ENCODE results near the gene TMEM40.
A peak's percentile ranks its signal among the peaks of the same experiment; 100 is the strongest.

The TMEM40 gene

DNA sequence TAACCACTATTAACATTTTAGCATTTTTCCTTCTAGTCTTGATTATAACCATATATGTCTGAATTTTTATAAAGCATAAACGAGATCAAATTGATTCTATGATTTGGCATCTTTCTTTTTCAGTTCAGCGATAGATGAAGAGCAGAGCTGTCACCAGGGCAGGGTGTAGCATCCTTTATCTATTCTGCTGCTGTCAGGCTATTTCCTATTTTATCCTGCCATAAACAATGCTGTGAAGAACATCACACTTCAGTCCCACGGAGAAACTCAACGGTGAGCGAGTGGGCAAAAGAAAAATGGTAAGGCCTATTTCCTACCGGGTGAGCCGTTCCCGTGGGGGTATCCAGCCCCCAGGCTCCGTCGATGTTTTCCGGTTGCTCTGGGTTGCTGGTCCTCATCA, 15.5 kb downstream of the TMEM40 start:
- Histone ChIP-seq H3K4me2 (ENCODE audit: low read length, poor library complexity, severe bottlenecking) (no peak overlapping the region), H2AK5ac (ENCODE audit: low read length, severe bottlenecking) (no peak overlapping the region), H3K14ac (ENCODE audit: low read length in 2 of 2) (no peak overlapping the region), H3K4me1 (ENCODE audit: control insufficient read depth, insufficient read depth, low read depth, low read length) (no peaks in the 10 kb centered on the region), H2BK120ac (ENCODE audit: low read depth, low read length) (no peak overlapping the region), H3K27me3 (ENCODE audit: control insufficient read depth in 1 of 2, insufficient read depth in 1 of 2, low read length in 2 of 2) (peaks cover 0 to 50% of the 10 kb centered on the region in 2 experiments), H3K9me3 (ENCODE audit: control insufficient read depth, low read length) (no peaks in the 10 kb centered on the region), H3K27ac (ENCODE audit: low read length, poor library complexity, severe bottlenecking) (no peak overlapping the region), H4K8ac (ENCODE audit: low read length) (no peak overlapping the region), H2AFZ (ENCODE audit: low read depth, low read length) (no peak overlapping the region), H2BK15ac (ENCODE audit: low read depth, poor library complexity, severe bottlenecking) (no peak overlapping the region), H3K79me1 (replicated peaks; ENCODE audit: low read length, poor library complexity, severe bottlenecking) (no peaks in the 10 kb centered on the region), H3K4me3 (ENCODE audit: insufficient read depth in 1 of 2, low read depth in 1 of 2, low read length in 2 of 2) (no peak overlapping the region), H2BK5ac (ENCODE audit: low read depth, low read length, poor library complexity, severe bottlenecking) (no peak overlapping the region), H3K36me3 (ENCODE audit: control insufficient read depth in 1 of 2, insufficient read depth in 2 of 2, low read depth in 1 of 2, low read length in 2 of 2) (no peaks in the 10 kb centered on the region), H3K9ac (ENCODE audit: low read length) (no peak overlapping the region), H4K91ac (ENCODE audit: low read length) (no peak overlapping the region), H2BK12ac (ENCODE audit: low read length in 2 of 2) (no peak overlapping the region), H3K4ac (ENCODE audit: low read depth in 1 of 2, low read length in 2 of 2) (no peak overlapping the region), H3K18ac (ENCODE audit: low read depth in 1 of 2, low read length in 2 of 2) (no peak overlapping the region), H3K23ac (ENCODE audit: low read length in 2 of 2) (no peak overlapping the region)
- WGBS = 89% methylated on average over 11 of the region's 11 CpGs
- no peak for DNase-seq

GRCh38 chr3:12742330-12743107, 16.5 kb downstream of the TMEM40 start:
- H2BK5ac ChIP-seq (ENCODE audit: low read depth, low read length, poor library complexity, severe bottlenecking) = no peak overlapping the region
- no peak overlapping the region for H2BK120ac ChIP-seq (ENCODE audit: low read depth, low read length)
- H4K91ac ChIP-seq (ENCODE audit: low read length) = peak overlapping the region; percentile 54
- 80% methylated on average over 5 of the region's 5 CpGs for WGBS
- no peak overlapping the region for H2AFZ ChIP-seq (ENCODE audit: low read depth, low read length)
- H3K23ac ChIP-seq (ENCODE audit: low read length in 2 of 2) = no peak overlapping the region
- no peak overlapping the region for H3K9ac ChIP-seq (ENCODE audit: low read length)
- H2BK15ac ChIP-seq (ENCODE audit: low read depth, poor library complexity, severe bottlenecking) = no peak overlapping the region
- H4K8ac ChIP-seq (ENCODE audit: low read length) = no peak overlapping the region
- no peak overlapping the region for H3K18ac ChIP-seq (ENCODE audit: low read depth in 1 of 2, low read length in 2 of 2)
- no peak overlapping the region for H2AK5ac ChIP-seq (ENCODE audit: low read length, severe bottlenecking)
- no peaks in the 10 kb centered on the region for H3K79me1 ChIP-seq (replicated peaks; ENCODE audit: low read length, poor library complexity, severe bottlenecking)
- no peak overlapping the region for H3K4ac ChIP-seq (ENCODE audit: low read depth in 1 of 2, low read length in 2 of 2)
- H3K4me1 ChIP-seq (ENCODE audit: control insufficient read depth, insufficient read depth, low read depth, low read length) = no peaks in the 10 kb centered on the region
- no peak overlapping the region for H3K27ac ChIP-seq (ENCODE audit: low read length, poor library complexity, severe bottlenecking)
- H3K36me3 ChIP-seq (ENCODE audit: control insufficient read depth in 1 of 2, insufficient read depth in 2 of 2, low read depth in 1 of 2, low read length in 2 of 2) = no peaks in the 10 kb centered on the region
- H3K4me3 ChIP-seq (ENCODE audit: insufficient read depth in 1 of 2, low read depth in 1 of 2, low read length in 2 of 2) = no peak overlapping the region
- no peaks in the 10 kb centered on the region for H3K9me3 ChIP-seq (ENCODE audit: control insufficient read depth, low read length)
- no peak overlapping the region for H2BK12ac ChIP-seq (ENCODE audit: low read length in 2 of 2)
- DNase-seq = no peak
- no peak overlapping the region for H3K14ac ChIP-seq (ENCODE audit: low read length in 2 of 2)
- H3K27me3 ChIP-seq (ENCODE audit: control insufficient read depth in 1 of 2, insufficient read depth in 1 of 2, low read length in 2 of 2) = peaks cover 0 to 43% of the 10 kb centered on the region in 2 experiments
- H3K4me2 ChIP-seq (ENCODE audit: low read length, poor library complexity, severe bottlenecking) = no peak overlapping the region

- Histone ChIP-seq H3K14ac (ENCODE audit: low read length in 2 of 2) (no peak overlapping the region), H3K27me3 (ENCODE audit: control insufficient read depth in 1 of 2, insufficient read depth in 1 of 2, low read length in 2 of 2) (peaks cover 0 to 33% of the 10 kb centered on the region in 2 experiments), H3K27ac (ENCODE audit: low read length, poor library complexity, severe bottlenecking) (no peak overlapping the region), H3K9me3 (ENCODE audit: control insufficient read depth, low read length) (no peaks in the 10 kb centered on the region), H4K91ac (ENCODE audit: low read length) (no peak overlapping the region), H3K9ac (ENCODE audit: low read length) (no peak overlapping the region), H2BK15ac (ENCODE audit: low read depth, poor library complexity, severe bottlenecking) (no peak overlapping the region), H3K4me3 (ENCODE audit: insufficient read depth in 1 of 2, low read depth in 1 of 2, low read length in 2 of 2) (no peak overlapping the region), H2BK5ac (ENCODE audit: low read depth, low read length, poor library complexity, severe bottlenecking) (no peak overlapping the region), H4K8ac (ENCODE audit: low read length) (no peak overlapping the region), H2BK12ac (ENCODE audit: low read length in 2 of 2) (no peak overlapping the region), H3K18ac (ENCODE audit: low read depth in 1 of 2, low read length in 2 of 2) (no peak overlapping the region), H3K36me3 (ENCODE audit: control insufficient read depth in 1 of 2, insufficient read depth in 2 of 2, low read depth in 1 of 2, low read length in 2 of 2) (no peaks in the 10 kb centered on the region), H3K4me2 (ENCODE audit: low read length, poor library complexity, severe bottlenecking) (no peak overlapping the region), H3K4ac (ENCODE audit: low read depth in 1 of 2, low read length in 2 of 2) (no peak overlapping the region), H2AFZ (ENCODE audit: low read depth, low read length) (no peak overlapping the region), H3K4me1 (ENCODE audit: control insufficient read depth, insufficient read depth, low read depth, low read length) (no peaks in the 10 kb centered on the region), H2AK5ac (ENCODE audit: low read length, severe bottlenecking) (no peak overlapping the region), H2BK120ac (ENCODE audit: low read depth, low read length) (no peak overlapping the region), H3K79me1 (replicated peaks; ENCODE audit: low read length, poor library complexity, severe bottlenecking) (no peaks in the 10 kb centered on the region), H3K23ac (ENCODE audit: low read length in 2 of 2) (no peak overlapping the region)
- no peak for DNase-seq
- WGBS = 78% methylated on average over 2 of the region's 2 CpGs
These were observed 17.9 kb downstream of the TMEM40 start for GRCh38 chr3:12741209-12741608.

DNA sequence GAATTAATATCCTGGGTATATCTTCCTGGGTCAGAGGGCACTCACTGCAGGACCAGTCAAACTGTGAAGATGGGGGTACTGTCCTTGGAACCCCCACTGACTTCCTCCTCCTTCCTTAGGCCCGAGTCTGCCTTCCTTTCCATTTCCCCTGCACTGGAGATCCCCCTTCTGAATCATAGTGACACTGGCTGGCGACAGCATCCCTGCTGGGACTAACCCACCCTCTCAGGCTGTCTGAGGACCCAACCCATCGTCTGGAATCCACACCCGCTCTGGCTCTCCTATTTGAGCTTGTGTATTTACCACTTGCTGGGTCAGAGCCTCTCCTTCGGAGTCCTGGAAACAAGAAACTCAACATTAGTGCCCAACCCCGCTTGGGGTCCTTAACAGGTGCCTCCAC, 21.2 kb downstream of the TMEM40 start:
- WGBS = 54% methylated on average over 6 of the region's 6 CpGs
- H3K14ac ChIP-seq (ENCODE audit: low read length in 2 of 2) = no peak overlapping the region
- H2BK15ac ChIP-seq (ENCODE audit: low read depth, poor library complexity, severe bottlenecking) = no peak overlapping the region

More for the DNA sequence above, 21.2 kb downstream of the TMEM40 start:
- H2AK5ac ChIP-seq (ENCODE audit: low read length, severe bottlenecking) = no peak overlapping the region
- H3K4me3 ChIP-seq (ENCODE audit: insufficient read depth in 1 of 2, low read depth in 1 of 2, low read length in 2 of 2) = no peak overlapping the region
- H3K9ac ChIP-seq (ENCODE audit: low read length) = no peak overlapping the region
- no peak overlapping the region for H4K8ac ChIP-seq (ENCODE audit: low read length)
- no peak overlapping the region for H2BK5ac ChIP-seq (ENCODE audit: low read depth, low read length, poor library complexity, severe bottlenecking)
- H3K9me3 ChIP-seq (ENCODE audit: control insufficient read depth, low read length) = no peaks in the 10 kb centered on the region
- DNase-seq = no peak
- H3K27me3 ChIP-seq (ENCODE audit: control insufficient read depth in 1 of 2, insufficient read depth in 1 of 2, low read length in 2 of 2) = peaks cover 0 to 32% of the 10 kb centered on the region in 2 experiments
- H3K4ac ChIP-seq (ENCODE audit: low read depth in 1 of 2, low read length in 2 of 2) = no peak overlapping the region
- H3K23ac ChIP-seq (ENCODE audit: low read length in 2 of 2) = no peak overlapping the region
- no peak overlapping the region for H3K18ac ChIP-seq (ENCODE audit: low read depth in 1 of 2, low read length in 2 of 2)
- no peaks in the 10 kb centered on the region for H3K79me1 ChIP-seq (replicated peaks; ENCODE audit: low read length, poor library complexity, severe bottlenecking)
- no peak overlapping the region for H2BK120ac ChIP-seq (ENCODE audit: low read depth, low read length)
- no peak overlapping the region for H4K91ac ChIP-seq (ENCODE audit: low read length)
- H2BK12ac ChIP-seq (ENCODE audit: low read length in 2 of 2) = no peak overlapping the region
- H3K27ac ChIP-seq (ENCODE audit: low read length, poor library complexity, severe bottlenecking) = no peak overlapping the region
- no peaks in the 10 kb centered on the region for H3K36me3 ChIP-seq (ENCODE audit: control insufficient read depth in 1 of 2, insufficient read depth in 2 of 2, low read depth in 1 of 2, low read length in 2 of 2)
- H3K4me2 ChIP-seq (ENCODE audit: low read length, poor library complexity, severe bottlenecking) = no peak overlapping the region
- H2AFZ ChIP-seq (ENCODE audit: low read depth, low read length) = no peak overlapping the region
- H3K4me1 ChIP-seq (ENCODE audit: control insufficient read depth, insufficient read depth, low read depth, low read length) = no peaks in the 10 kb centered on the region
